Type B pancreatic cell (in vitro differentiated cells): ENCODE data around the gene KLHL14. TPM values are rescaled to one million over a fixed set of nuclear protein-coding genes. Genes with fewer than 3 reads are reported as not detected.

Source experiments
- DNase-seq: peaks from one replicate; pipeline ENCODE4 v3.0.0; 2021; ENCODE audit warnings: mixed read lengths; ENCODE audit not compliant: unreplicated experiment; ENCODE audit errors: extremely low spot score
- H3K27ac Mint-ChIP-seq: 2 replicates; pipeline ENCODE4 v1.8.0; 2021; ENCODE audit warnings: mild to moderate bottlenecking, mixed read lengths
- H3K27me3 Mint-ChIP-seq: 2 replicates; pipeline ENCODE4 v1.8.0; 2021; ENCODE audit warnings: mixed read lengths
- H3K36me3 Mint-ChIP-seq: 2 replicates; pipeline ENCODE4 v1.8.0; 2021; ENCODE audit warnings: mixed read lengths
- H3K4me1 Mint-ChIP-seq: one replicate; pipeline ENCODE4 v1.8.0; 2021; ENCODE audit warnings: mixed read lengths; ENCODE audit not compliant: unreplicated experiment
- H3K4me3 Mint-ChIP-seq: 2 replicates; pipeline ENCODE4 v1.8.0; 2021; ENCODE audit warnings: mild to moderate bottlenecking, mixed read lengths
- H3K9me3 Mint-ChIP-seq: 2 replicates; pipeline ENCODE4 v1.8.0; 2021; ENCODE audit warnings: mixed read lengths
- CTCF ChIP-seq: fragments of 200-600 bp; sonication (generic); conservative IDR thresholded peaks from 2 replicates; pipeline ENCODE4 v1.5.0; 2021; ENCODE audit warnings: antibody characterized with exemption, mild to moderate bottlenecking
- long read RNA-seq: library from polyadenylated mRNA; unstranded; transcript quantifications from one replicate; pipeline ENCODE4 v2.0.0, GENCODE V29; 2020
- total RNA-seq: library from RNA; stranded (reverse); gene quantifications from 2 replicates; pipeline ENCODE4 v1.2.1, GENCODE V29; 2021; ENCODE audit warnings: low replicate concordance

The KLHL14 gene
- total RNA-seq = 0.81 and 6.1 TPM in 2 replicates
- long read RNA-seq = 0 reads

- Mint-ChIP-seq H3K27ac (peak within 1 kb of the TSS; percentile 53), H3K4me3 (peak within 1 kb of the TSS; percentile 86), H3K27me3 (peaks cover 68% of the 10 kb centered on the region), H3K4me1 (peaks cover 11% of the 10 kb centered on the region), H3K36me3 (no peaks in the 10 kb centered on the region), H3K9me3 (no peaks in the 10 kb centered on the region)
- no peak for TF ChIP-seq CTCF
- DNase-seq = no peak
These were observed at the start of gene KLHL14 for GRCh38 chr18:32772581-32773381. TSS of gene KLHL14 (minus strand) at chr18:32773023. CDS start at chr18:32770591, 2,432 bp downstream.

GRCh38 chr18:32822197-32822596, 49.4 kb upstream of the KLHL14 start:
- DNase-seq = no peak
- H3K4me1 Mint-ChIP-seq = no peaks in the 10 kb centered on the region
- no peak overlapping the region for H3K27ac Mint-ChIP-seq
- H3K4me3 Mint-ChIP-seq = no peak overlapping the region
- H3K9me3 Mint-ChIP-seq = no peaks in the 10 kb centered on the region
- no peak for TF ChIP-seq CTCF
- no peaks in the 10 kb centered on the region for H3K27me3 Mint-ChIP-seq
- H3K36me3 Mint-ChIP-seq = no peaks in the 10 kb centered on the region

- TF ChIP-seq CTCF = no peak
- Mint-ChIP-seq H3K4me3 (no peak overlapping the region), H3K27me3 (no peaks in the 10 kb centered on the region), H3K36me3 (no peaks in the 10 kb centered on the region), H3K27ac (no peak overlapping the region), H3K9me3 (no peaks in the 10 kb centered on the region), H3K4me1 (no peaks in the 10 kb centered on the region)
- no peak for DNase-seq
These were observed 43.1 kb upstream of the KLHL14 start for GRCh38 chr18:32815881-32816280.

- no peak overlapping the region for H3K27ac Mint-ChIP-seq
- no peak for DNase-seq
- no peak for TF ChIP-seq CTCF
- no peaks in the 10 kb centered on the region for H3K9me3 Mint-ChIP-seq
- H3K27me3 Mint-ChIP-seq = peaks cover 9% of the 10 kb centered on the region
- H3K4me1 Mint-ChIP-seq = no peaks in the 10 kb centered on the region
- no peak overlapping the region for H3K4me3 Mint-ChIP-seq
- no peaks in the 10 kb centered on the region for H3K36me3 Mint-ChIP-seq
These were observed 39.5 kb upstream of the KLHL14 start for GRCh38 chr18:32812342-32812741.

GRCh38 chr18:32810314-32810713, 37.5 kb upstream of the KLHL14 start:
- Mint-ChIP-seq H3K36me3 (no peaks in the 10 kb centered on the region), H3K27me3 (peaks cover 9% of the 10 kb centered on the region), H3K4me3 (no peak overlapping the region), H3K27ac (no peak overlapping the region), H3K9me3 (no peaks in the 10 kb centered on the region), H3K4me1 (no peaks in the 10 kb centered on the region)
- no peak for TF ChIP-seq CTCF
- no peak for DNase-seq
